HepG2 (cell line): ENCODE measurements around the gene SCN9A. TPM values are rescaled to one million over a fixed set of nuclear protein-coding genes. Genes with fewer than 3 reads are reported as not detected.

Experiments used
- ATF1 ChIP-seq: IDR thresholded peaks from 2 replicates; pipeline ENCODE4 v1.6.1; 2016; ENCODE audit warnings: mild to moderate bottlenecking, control low read depth
- ATF7 ChIP-seq, 2 experiments: fragments of 450-650 bp in 1 of 2; sonication (generic) in 1 of 2; formaldehyde crosslinking in 1 of 2; IDR thresholded peaks; 2 replicates each; pipeline versions ENCODE4 v1.4.0 to v1.6.1; 2016 to 2020; ENCODE audit warnings: antibody characterized with exemption in 1 of 2, mild to moderate bottlenecking in 1 of 2, missing genetic modification reagents in 1 of 2
- EHMT2 ChIP-seq: fragments of 200-600 bp; sonication (generic); IDR thresholded peaks from 2 replicates; pipeline ENCODE4 v1.7.0; 2017; ENCODE audit warnings: antibody characterized with exemption, low read depth, low read length, borderline replicate concordance
- ELF3 ChIP-seq: IDR thresholded peaks from 2 replicates; pipeline ENCODE4 v1.6.1; 2016; ENCODE audit warnings: missing genetic modification reagents, missing compliant biosample characterization
- KDM6A ChIP-seq: IDR thresholded peaks from 2 replicates; pipeline ENCODE4 v1.6.1; 2016; ENCODE audit warnings: low read depth
- NFIC ChIP-seq: IDR thresholded peaks from 2 replicates; pipeline ENCODE4 v1.6.1; 2012; ENCODE audit warnings: mild to moderate bottlenecking, low read length, inconsistent platforms
- POLR2A ChIP-seq, 2 experiments: IDR thresholded peaks; 2 replicates each; pipeline ENCODE4 v1.6.1; 2011; ENCODE audit warnings: low read depth in 2 of 2, low read length in 2 of 2, mild to moderate bottlenecking in 1 of 2, moderate library complexity in 1 of 2; ENCODE audit not compliant: insufficient read depth in 1 of 2
- SMAD1 ChIP-seq: sonication (generic); formaldehyde crosslinking; IDR thresholded peaks from 2 replicates; pipeline ENCODE4 v1.4.0; 2020; ENCODE audit warnings: missing genetic modification reagents, low read depth, mild to moderate bottlenecking, borderline replicate concordance
- SRF ChIP-seq: IDR thresholded peaks from 2 replicates; pipeline ENCODE4 v1.6.1; 2011; ENCODE audit warnings: mild to moderate bottlenecking, low read depth, low read length, moderate library complexity
- STAT5B ChIP-seq: sonication (generic); formaldehyde crosslinking; IDR thresholded peaks from 2 replicates; pipeline ENCODE4 v1.4.0; 2020; ENCODE audit warnings: missing genetic modification reagents
- TBL1XR1 ChIP-seq: fragments of 150-350 bp; IDR thresholded peaks from 2 replicates; pipeline ENCODE4 v1.6.1; 2014; ENCODE audit warnings: borderline replicate concordance, low read length; ENCODE audit not compliant: partially characterized antibody
- TGIF2 ChIP-seq: IDR thresholded peaks from 2 replicates; pipeline ENCODE4 v1.6.1; 2016; ENCODE audit warnings: control low read depth, missing compliant biosample characterization
- ZBTB3 ChIP-seq: sonication (generic); formaldehyde crosslinking; IDR thresholded peaks from 2 replicates; pipeline ENCODE4 v1.4.0; 2020; ENCODE audit warnings: low read depth, mild to moderate bottlenecking, moderate library complexity, missing genetic modification reagents, borderline replicate concordance
- ZNF292 ChIP-seq: sonication (generic); formaldehyde crosslinking; IDR thresholded peaks from 2 replicates; pipeline ENCODE4 v1.8.1; 2022; ENCODE audit warnings: mild to moderate bottlenecking, low read depth, missing genetic modification reagents, borderline replicate concordance
- ZNF607 ChIP-seq: sonication (generic); formaldehyde crosslinking; IDR thresholded peaks from 2 replicates; pipeline ENCODE4 v1.5.1; 2020; ENCODE audit warnings: missing genetic modification reagents, mild to moderate bottlenecking, borderline replicate concordance
- ZNF616 ChIP-seq: sonication (generic); formaldehyde crosslinking; IDR thresholded peaks from 2 replicates; pipeline ENCODE4 v1.5.0; 2020; ENCODE audit warnings: low read depth, mild to moderate bottlenecking, missing genetic modification reagents
- ZSCAN22 ChIP-seq: sonication (generic); formaldehyde crosslinking; IDR thresholded peaks from 2 replicates; pipeline ENCODE4 v1.4.0; 2020; ENCODE audit warnings: mild to moderate bottlenecking, missing genetic modification reagents
- polyA plus RNA-seq, 8 experiments: library from polyadenylated mRNA; depleted of rRNA in 3 of 8; stranded (reverse) in 7 of 8; unstranded in 1 of 8; fragments of >200 nt; fragmentation: Illumina TruSeq in 4 of 8; extraction: Trizol in 4 of 8; gene quantifications; 2 replicates each; pipeline versions ENCODE4 v1.2.1 to v1.2.3, GENCODE V29; 2011 to 2016; ENCODE audit warnings: low read depth in 4 of 8, missing spikeins in 1 of 8, mixed read lengths in 1 of 8; ENCODE audit not compliant: insufficient read depth in 1 of 8
- total RNA-seq, 5 experiments: library from RNA; depleted of rRNA; stranded (reverse); fragments of >200 nt; fragmentation: Illumina TruSeq; extraction: Trizol; gene quantifications; 2 replicates each; pipeline ENCODE4 v1.2.3, GENCODE V29; 2016; ENCODE audit warnings: low read depth in 1 of 5
- TF ChIP-seq, protein P1 (sequence below): sonication (generic); formaldehyde crosslinking; IDR thresholded peaks from 2 replicates; pipeline ENCODE4 v1.8.1; 2023; ENCODE audit warnings: mild to moderate bottlenecking, moderate library complexity, missing genetic modification reagents
- TF ChIP-seq, protein P2 (sequence below): IDR thresholded peaks from 2 replicates; pipeline ENCODE4 v1.6.1; 2016
- TF ChIP-seq, protein P3 (sequence below): sonication (generic); formaldehyde crosslinking; IDR thresholded peaks from 2 replicates; pipeline ENCODE4 v1.4.0; 2020; ENCODE audit warnings: missing genetic modification reagents
- TF ChIP-seq, protein P4 (sequence below): IDR thresholded peaks from 2 replicates; pipeline ENCODE4 v1.6.1; 2018; ENCODE audit warnings: missing genetic modification reagents

Gene SCN9A
- total and polyA plus RNA-seq, 2 of the 13 experiments (the other 11 are each of a cell fraction or from before 2014, with no cell fraction given) = 15.3 to 24.3 TPM

DNA sequence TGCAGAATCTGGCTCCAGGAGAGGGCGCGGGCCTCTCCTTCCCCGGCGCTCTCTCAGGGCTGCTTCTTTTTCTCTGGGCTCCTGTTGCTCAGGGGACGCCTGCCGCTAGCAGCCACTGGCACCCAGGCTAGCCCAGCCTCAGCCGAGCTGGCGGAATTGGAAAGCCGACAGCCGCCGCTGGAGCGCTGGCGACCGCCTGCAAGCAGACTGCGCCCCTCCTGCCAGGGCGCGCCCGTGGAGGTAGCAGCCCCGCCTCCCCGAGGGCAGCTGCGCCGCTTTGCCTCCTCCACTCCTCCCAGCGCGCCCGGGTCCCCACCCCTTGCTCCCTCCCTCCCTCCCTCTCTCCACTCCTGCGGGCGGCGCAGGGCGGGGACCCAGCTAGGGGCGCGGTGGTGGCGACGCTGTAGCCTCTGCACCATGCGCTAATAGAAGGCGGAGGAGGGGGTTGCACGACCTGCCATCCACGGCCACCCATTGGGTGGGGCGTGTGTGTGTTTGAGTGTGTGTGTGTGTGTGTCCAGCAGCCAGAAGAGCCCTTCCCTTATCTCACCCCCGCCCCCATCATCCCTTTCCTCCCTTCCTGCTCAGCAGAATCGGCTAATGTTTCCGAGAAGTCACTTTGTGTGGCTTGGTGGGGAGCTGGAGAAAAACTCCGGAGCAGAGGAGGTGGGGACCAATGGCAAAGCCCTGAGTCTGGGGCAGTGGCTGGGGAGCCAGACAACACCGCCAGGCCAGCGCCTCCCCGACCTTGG is at the start of gene SCN9A (continued):
- no peak for TF ChIP-seq ZSCAN22
- TF ChIP-seq SRF = no peak
- peak; percentile 69; the same call in 1 of the 2 replicates for TF ChIP-seq EHMT2
- TF ChIP-seq ZNF616 = peak; percentile 73; the same call in 1 of the 2 replicates
- no peak for TF ChIP-seq ATF1 (CRISPR knock-in tag)
- TF ChIP-seq POLR2A (IDR thresholded peaks at IDR 0.05; ENCODE audit: insufficient read depth in 1 of 2, low read depth in 2 of 2, low read length in 2 of 2) = peak; percentile 84 to 90
- 0 out of 2 replicates have a peak, but pooled peaks have one; percentile 7 for TF ChIP-seq KDM6A
- TF ChIP-seq NFIC = no peak
- TF ChIP-seq ZBTB3 = no peak
- peak; percentile 50 for TF ChIP-seq ELF3 (CRISPR knock-in tag)
- TF ChIP-seq, protein P1, sequence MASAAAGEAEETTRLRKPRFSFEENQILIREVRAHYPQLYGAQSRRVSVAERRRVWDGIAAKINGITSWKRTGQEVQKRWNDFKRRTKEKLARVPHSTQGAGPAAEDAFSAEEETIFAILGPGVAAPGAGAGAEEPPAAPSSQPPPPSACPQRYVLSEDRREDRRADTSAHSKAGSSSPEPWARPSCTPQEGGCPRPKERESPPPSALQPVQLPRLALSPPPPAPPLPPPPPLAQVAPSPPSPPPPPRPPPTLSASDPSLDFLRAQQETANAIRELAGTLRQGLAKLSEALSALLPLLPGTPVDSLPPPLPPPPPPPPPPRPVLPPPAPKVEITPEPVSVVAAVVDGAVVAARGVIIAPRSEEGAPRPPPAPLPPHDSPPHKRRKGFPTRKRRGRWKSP (CRISPR knock-in tag) = peak; percentile 99
- TF ChIP-seq ATF7 (IDR thresholded peaks at IDR 0.05) = no peak
- TF ChIP-seq ATF7 (CRISPR knock-in tag; IDR thresholded peaks at IDR 0.05) = no peak
- peak; percentile 99 for TF ChIP-seq ZNF292 (CRISPR knock-in tag)
- TF ChIP-seq, protein P2, sequence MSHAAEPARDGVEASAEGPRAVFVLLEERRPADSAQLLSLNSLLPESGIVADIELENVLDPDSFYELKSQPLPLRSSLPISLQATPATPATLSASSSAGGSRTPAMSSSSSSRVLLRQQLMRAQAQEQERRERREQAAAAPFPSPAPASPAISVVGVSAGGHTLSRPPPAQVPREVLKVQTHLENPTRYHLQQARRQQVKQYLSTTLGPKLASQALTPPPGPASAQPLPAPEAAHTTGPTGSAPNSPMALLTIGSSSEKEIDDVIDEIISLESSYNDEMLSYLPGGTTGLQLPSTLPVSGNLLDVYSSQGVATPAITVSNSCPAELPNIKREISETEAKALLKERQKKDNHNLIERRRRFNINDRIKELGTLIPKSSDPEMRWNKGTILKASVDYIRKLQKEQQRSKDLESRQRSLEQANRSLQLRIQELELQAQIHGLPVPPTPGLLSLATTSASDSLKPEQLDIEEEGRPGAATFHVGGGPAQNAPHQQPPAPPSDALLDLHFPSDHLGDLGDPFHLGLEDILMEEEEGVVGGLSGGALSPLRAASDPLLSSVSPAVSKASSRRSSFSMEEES (CRISPR knock-in tag) = peak; percentile 35; the same call in 1 of the 2 replicates
- peak; percentile 42; the same call in 1 of the 2 replicates for TF ChIP-seq ZNF607 (CRISPR knock-in tag)
- TF ChIP-seq, protein P3, sequence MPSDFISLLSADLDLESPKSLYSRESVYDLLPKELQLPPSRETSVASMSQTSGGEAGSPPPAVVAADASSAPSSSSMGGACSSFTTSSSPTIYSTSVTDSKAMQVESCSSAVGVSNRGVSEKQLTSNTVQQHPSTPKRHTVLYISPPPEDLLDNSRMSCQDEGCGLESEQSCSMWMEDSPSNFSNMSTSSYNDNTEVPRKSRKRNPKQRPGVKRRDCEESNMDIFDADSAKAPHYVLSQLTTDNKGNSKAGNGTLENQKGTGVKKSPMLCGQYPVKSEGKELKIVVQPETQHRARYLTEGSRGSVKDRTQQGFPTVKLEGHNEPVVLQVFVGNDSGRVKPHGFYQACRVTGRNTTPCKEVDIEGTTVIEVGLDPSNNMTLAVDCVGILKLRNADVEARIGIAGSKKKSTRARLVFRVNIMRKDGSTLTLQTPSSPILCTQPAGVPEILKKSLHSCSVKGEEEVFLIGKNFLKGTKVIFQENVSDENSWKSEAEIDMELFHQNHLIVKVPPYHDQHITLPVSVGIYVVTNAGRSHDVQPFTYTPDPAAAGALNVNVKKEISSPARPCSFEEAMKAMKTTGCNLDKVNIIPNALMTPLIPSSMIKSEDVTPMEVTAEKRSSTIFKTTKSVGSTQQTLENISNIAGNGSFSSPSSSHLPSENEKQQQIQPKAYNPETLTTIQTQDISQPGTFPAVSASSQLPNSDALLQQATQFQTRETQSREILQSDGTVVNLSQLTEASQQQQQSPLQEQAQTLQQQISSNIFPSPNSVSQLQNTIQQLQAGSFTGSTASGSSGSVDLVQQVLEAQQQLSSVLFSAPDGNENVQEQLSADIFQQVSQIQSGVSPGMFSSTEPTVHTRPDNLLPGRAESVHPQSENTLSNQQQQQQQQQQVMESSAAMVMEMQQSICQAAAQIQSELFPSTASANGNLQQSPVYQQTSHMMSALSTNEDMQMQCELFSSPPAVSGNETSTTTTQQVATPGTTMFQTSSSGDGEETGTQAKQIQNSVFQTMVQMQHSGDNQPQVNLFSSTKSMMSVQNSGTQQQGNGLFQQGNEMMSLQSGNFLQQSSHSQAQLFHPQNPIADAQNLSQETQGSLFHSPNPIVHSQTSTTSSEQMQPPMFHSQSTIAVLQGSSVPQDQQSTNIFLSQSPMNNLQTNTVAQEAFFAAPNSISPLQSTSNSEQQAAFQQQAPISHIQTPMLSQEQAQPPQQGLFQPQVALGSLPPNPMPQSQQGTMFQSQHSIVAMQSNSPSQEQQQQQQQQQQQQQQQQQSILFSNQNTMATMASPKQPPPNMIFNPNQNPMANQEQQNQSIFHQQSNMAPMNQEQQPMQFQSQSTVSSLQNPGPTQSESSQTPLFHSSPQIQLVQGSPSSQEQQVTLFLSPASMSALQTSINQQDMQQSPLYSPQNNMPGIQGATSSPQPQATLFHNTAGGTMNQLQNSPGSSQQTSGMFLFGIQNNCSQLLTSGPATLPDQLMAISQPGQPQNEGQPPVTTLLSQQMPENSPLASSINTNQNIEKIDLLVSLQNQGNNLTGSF = no peak
- no peak for TF ChIP-seq TGIF2 (CRISPR knock-in tag)
- TF ChIP-seq STAT5B (CRISPR knock-in tag) = no peak
- peak; percentile 75; the same call in 1 of the 2 replicates for TF ChIP-seq SMAD1 (CRISPR knock-in tag)
- TF ChIP-seq, protein P4, sequence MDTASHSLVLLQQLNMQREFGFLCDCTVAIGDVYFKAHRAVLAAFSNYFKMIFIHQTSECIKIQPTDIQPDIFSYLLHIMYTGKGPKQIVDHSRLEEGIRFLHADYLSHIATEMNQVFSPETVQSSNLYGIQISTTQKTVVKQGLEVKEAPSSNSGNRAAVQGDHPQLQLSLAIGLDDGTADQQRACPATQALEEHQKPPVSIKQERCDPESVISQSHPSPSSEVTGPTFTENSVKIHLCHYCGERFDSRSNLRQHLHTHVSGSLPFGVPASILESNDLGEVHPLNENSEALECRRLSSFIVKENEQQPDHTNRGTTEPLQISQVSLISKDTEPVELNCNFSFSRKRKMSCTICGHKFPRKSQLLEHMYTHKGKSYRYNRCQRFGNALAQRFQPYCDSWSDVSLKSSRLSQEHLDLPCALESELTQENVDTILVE (CRISPR knock-in tag) = peak; percentile 64; the same call in 1 of the 2 replicates
- no peak for TF ChIP-seq TBL1XR1
